ENCODE data around the gene CFAP99.

Gene CFAP99

DNA sequence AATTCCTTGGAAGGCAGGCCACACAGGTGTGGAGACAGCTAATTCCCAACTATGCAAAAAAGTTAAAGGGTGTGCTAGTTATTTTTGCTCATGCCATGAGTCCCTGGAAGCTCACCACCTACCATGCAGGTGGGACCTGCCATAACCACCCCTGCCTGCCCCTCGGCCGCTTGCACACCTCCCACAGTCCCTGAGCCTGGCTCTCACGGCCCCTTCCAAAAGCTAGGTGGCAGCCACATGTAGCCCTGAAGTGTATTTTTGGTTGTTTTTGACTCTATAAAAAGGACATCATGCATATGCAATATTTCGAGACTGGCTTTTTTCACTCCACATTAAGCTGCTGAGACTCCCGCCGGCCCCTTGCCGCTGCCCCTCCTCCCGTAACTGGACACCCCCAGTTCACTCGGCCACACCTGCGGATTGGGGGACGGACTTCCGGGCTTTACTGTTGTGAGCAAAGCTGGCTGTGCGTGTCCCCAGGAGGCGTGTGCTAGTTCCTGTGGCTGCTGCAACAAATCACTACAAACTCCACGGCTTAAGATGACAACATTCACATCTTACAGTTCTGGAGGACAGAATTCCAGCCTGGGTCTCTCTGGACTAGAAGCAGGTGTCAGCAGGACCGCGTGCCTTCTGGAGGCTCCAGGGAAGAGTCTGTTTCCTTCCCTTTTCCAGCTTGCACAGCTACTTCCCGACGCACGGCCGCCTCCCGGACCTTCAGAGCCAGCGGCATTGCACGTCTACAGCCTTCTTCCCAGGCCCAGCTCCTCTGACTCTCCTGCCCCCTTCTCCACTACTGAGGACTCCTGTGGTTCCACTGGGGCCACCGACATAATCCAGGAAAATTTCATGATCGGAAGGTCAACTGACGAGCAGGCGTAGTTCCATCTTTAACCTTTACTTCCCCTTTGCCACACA, 25.1 kb upstream of the CFAP99 start:
- no peak for DNase-seq

DNA sequence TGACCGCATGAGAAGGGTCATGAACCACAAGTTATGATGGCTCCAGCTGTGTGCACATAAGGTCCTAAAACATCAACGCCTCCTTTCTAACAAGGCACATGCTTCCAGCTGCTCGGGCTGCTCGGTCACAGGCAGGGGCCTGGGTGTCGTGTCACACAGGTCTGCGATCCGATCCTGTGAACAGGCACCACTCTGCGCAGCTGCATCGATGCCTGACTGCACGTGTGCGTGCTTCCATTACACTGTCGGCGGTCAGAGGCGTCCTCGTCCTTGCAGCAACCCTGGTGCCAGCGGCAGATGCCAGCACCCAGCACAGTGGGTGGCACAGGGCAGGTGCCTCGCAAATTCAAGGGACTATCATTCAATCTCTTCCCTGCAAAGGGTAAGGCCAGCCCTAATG, 24.2 kb upstream of the CFAP99 start:
- DNase-seq = no peak

DNA sequence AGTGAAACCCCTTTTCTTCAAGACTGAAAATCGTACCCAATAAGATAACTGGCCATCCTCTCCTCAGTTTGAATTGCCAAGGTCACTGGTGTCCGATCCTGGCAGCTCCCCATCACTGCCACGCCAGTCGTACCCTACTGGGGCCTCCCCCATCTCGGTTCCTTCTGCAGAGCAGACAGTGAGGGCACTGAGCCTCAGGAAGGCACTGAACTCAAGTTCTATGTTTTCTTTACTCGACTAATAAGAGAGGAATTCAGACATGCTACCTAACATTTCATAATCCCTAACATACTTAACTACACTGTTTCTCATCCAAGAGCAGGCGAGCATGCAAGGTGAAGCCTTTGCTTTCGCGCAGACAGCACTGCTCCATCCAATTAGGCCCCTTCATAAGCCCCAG, 23.7 kb upstream of the CFAP99 start:
- DNase-seq = no peak

DNA sequence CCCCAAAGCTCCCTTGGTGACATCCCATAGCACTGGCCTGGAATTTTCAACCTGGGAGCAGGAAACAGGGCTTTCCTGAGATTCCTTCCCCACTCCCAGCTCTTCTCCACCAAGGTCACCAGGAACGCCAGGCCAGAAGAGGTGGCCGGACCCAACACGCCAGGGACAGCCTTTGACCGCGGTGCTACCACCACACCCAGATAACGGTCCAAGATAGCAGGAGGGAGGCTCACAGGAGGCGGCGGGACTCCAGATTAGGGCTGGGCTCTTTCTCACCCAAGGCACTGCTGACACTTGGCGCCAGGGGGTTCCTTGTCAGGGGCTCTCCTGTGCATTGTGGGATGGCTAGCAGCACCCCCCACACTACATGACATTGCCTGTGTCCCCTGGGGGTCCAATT, 23.2 kb upstream of the CFAP99 start:
- DNase-seq = no peak

DNA sequence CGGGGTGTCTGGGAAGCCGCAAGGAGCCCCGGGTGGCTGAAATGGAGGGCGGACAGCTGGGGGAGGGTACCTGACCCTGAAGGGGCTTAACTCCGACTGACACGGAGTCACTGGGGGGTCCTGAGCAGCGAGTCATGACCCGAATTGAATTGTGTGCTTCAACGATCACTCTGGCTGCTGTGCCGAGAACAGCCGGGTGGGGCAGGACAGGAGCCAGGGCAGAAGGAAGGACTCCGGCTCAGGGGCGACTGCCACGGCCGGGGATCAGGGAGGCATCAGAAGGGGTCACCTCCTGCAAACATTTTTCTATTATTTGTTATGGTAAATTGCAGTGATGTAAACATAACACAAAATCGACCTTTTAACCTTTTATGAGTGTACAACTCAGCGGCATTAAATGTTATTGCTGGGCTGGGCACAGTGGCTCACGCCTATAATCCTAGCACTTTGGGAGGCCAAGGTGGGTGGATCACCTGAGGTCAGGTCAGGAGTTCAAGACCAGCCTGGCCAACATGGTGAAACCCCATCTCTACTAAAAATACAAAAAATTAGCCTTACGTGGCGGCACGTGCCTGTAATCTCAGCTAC, 21.9 kb upstream of the CFAP99 start:
- no peak for DNase-seq

DNA sequence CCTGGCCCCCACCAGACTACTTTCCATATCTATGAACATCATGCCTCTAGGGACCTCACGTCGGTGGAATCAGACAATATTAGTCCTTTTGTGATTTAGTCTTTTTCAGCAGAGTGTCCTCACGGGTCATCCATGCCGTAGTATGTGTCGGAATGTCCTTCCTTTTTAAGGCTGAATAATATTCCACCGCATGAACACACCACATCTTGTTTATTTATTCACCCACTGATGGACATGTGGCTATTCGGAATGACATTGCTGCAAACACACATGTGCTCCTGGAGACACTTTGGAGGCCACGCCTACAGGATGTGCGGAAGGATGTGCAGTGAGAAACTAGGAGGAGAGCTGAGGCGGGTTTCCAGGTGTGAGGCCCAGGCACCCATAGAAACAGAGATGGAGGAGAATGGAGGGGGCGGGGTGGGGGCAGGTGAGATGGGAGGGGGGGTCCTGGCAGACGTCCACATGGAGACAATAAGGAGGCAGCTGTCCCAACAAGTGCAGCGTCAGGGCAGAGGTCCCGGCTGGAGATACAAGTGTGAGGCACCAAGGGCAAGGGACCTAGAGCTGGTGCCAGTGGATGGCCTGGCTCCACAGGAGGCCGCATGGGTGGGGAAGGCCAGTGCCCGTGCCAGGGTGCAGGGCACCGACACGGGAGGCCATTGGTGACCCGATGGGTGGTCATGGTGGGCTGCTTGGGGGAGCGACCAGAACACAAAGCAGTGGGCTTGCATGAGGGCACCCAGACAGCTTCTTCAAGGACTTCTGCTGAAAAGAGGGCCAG, 21.0 kb upstream of the CFAP99 start:
- no peak for DNase-seq

DNA sequence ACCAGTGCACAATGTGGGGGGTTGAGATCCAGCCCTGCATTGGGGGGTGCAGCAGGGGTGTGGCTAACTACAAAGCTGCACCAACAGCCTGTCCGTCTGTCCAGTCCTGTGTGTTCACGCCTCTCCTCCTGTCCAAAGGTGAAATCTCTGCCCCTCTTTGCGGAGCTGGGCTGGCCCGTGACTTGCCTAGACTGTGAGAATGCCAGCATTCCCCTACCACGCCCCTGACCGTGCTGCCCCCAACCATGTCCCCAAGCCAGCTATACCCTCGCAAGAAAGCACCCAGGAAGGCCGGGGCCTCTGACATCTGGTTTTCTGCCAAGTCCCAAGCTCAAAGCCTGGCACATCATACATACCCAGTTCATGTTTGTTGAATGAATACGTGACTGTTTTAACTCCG, 19.5 kb upstream of the CFAP99 start:
- DNase-seq = no peak

DNA sequence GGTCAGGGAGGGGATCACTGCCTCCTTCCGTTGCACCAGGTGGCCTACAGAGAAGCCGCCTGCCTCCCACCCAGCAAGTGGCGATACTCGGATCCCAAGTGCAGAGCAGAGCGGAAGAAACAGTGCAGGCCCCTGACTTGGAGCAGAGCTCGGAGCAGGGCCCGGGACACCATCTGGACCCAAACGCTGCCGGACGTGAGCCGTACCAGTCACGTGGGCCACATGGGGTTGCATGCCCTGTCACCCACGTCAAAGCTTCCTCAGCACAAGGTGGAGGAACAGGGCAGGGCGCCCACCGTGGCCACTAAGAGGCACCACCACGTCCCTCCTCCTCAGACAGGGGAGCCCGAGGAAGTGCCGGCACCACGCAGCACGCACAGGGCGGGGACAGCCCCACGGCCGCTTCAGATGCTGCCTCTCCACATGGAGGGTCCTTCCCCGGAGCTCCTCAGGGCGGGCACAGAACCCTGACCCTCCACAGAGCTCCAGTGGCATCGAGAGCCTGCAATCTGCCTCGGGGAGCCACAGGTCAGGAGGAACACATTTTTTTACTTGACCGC, 19.0 kb upstream of the CFAP99 start:
- no peak for DNase-seq

DNA sequence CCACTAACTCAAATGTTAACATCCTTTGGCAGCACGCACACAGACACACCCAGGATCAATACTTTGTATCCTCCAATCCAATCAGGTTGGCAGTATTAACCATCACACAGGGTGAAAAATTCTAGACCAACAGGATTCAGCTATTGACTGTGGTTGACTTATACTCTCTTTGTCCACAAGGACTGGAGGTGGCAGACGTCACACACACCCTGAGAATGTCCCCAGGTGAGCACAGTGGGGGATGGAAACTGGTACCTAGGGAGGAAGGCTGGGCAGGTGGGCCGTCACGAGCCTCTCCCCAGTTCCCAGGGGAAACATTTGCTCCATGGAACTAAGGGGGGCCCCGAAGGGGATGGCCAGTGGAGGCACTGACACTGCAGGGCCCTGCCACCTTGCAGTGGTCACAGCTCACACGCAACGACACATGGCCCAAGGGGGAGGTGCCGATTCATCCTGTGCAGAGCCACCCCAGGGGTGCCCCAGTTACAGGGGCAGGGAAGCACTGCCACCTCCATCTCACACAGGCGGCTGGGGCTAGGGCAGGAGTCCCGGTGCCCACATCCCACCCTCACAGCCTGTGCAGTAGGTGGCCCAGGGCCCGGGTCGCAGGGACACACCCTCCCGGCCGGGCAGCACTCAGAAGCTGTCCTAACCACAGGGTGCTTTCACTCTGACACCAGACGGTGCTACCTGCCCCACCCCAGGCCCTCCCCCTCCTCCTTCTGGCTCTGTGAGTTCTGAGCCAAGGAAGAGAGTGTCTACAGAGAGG, 17.7 kb upstream of the CFAP99 start:
- no peak for DNase-seq

DNA sequence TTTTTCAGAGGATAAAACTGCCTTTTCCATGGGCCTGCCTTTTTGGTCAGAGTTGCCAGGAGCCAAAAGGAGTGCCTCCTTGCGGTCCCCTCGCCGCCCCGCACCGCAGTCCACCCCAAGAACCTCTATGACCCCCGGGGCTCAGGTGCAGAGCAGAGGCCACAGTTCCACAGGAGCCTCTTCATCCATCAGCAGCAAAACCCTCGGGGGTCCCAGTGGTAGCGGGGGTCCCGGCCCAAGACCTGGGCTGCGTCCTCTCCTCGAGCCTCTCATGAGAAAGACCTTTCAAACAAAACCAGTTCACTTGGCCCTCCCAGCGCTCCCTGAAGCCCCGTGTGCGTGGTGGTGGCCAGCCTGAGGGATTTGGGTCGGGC, 17.2 kb upstream of the CFAP99 start:
- no peak for DNase-seq

DNA sequence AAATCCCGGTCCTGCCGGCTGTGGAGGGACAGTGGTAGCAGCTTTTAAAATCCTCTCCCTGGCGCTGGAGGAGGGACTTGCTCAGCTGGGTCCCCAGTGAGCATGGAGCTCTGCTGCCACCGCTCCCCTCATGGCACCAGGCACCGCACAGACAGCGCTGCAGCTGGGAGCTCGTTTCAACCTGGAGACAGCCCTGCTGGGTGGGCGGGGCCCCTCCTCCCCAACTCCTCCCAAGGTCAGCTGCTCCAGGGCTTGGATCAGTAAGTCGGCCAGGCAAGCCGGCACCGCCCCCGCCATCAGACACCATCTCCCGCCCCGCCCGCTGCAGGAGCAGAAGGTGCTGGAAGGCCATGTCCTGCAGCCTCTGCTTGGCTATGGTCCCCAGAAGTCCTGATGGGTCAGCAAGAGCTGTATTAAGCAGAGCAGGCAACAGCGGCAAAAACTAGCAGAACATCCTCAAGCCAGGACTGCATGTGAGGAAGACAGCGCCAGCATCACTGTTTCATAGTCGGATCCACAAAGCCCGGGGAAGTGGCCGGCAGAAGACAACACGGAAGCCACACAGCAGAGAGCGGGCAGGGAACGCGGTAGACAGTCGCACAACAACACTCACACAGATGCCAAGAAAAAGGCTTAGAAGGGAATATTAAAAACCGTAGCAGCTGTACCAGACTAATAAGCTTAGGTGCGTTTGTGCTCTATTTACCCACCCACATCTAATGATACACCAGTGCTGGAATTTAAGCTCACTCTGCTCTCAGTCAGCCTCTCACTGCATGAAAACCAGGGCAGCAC, 16.5 kb upstream of the CFAP99 start:
- DNase-seq = no peak

DNA sequence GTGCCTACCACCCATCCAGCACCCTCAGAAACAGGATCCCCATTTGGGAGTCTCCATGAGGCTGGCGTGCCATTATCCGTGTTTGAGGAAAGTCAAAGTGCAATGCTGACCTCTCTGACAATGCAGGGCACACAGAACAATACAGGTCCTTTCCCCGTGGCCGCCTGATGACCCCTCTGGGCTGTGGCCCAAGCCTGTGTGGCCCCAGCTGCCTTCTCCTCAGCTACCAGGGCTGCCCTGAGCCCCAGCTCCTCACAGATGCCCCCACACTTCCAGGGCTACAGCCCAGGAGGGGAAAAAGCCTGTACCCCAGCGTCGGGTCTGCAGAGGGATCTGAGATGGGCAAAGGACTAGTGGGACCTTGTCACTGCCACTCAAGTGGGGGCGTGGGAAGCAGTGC, 15.8 kb upstream of the CFAP99 start:
- no peak for DNase-seq

DNA sequence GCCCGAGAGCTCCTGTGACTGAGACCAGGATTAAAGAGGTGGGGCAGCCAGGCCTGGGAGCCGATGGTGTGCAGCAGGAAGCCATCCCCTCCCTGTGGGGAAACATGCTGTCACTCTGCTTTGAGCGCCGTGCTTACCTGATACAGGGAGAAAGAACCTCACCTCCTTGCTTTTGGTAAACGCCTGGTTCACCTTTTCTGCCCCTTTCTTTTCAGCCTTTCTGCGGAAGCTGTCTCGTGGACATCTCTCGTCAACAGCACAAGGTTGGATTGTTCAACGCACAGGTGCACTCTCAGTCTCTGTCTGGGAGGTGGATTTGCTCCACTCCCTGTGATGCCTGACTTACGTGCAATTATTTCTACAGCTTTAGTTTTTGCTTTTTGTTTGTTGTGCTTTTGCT, 12.3 kb upstream of the CFAP99 start:
- DNase-seq = no peak

DNA sequence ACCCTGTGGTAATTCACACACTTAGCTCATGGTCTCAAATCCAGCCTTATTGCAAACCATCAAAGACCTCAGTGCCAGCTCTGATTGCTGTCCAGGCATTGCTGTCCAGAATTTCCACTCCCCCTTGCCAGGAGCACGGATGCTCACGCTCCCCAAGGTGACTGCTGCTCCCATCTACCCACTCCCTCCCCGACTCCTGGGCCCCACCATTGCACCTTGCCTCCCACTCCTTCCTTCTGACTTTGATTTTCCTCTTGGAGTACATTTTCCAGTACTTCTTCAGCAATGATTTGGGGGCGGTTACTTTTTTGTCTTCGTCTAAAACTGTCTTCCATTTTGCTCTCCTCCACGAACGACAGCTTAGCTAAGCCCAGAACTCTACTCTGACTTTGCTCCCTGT, 11.8 kb upstream of the CFAP99 start:
- no peak for DNase-seq

DNA sequence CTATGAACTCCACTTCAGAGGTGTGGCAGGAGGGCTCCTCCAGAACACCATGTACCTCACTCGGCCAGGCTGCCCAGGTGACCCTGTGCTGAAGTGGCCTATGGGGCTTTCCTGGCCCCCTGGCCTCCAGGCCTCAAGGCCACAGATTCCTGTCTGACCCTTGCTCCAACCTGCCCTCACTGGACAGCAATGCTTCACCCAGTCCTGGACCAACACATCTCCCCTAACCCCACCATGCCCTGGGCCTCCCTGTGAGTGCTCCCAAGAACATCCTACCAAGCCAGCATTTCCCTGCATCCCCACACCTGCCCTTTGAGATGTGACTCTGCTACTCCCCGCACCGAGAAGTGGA, 10.8 kb upstream of the CFAP99 start:
- no peak for DNase-seq

DNA sequence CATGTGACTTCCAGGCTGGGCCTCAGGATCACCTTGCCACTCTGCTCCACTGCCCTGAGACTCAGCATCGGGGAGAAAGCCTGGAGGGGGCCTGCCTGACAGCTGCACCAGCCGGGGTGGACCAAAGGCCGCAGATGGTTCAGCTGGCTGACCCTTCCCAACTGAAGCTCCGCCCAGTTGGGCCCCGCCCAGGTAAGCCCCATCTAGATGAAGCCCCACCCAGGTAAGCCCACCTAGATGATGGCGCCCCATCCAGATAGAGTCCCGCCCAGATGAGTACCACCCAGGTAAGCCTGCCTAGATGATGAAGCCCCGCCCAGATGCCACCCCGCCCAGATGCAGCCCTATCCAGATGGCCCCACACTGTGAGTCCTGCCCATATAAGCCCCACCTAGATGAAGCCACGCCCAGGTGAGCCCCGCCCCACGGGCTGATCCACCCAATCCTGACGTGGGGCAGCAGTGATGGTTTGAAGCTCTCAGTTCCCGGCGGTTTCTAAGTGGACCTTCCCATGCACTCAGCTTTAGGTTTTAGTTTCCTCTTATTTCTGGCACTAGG, 10.3 kb upstream of the CFAP99 start:
- peak; percentile 64 for DNase-seq

DNA sequence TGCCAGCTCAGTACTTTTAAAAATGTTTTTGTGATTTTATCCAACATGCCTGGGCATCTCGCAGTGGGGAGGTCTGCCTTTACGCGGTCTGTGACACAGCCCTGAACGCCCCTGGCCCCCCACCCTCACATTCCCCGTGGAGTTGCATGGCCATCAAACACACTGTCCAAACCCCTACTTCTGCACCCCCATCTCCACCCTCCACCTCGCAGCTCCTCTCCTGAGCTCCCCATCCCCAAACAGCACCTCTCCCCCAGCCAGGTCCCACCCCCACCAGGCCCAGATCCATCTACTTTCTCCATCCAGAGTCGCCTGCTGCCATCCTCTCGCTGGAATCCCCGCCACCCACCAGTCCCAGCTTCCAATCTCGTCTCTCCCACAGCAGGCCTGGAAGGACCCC, 9.8 kb upstream of the CFAP99 start:
- DNase-seq = no peak

DNA sequence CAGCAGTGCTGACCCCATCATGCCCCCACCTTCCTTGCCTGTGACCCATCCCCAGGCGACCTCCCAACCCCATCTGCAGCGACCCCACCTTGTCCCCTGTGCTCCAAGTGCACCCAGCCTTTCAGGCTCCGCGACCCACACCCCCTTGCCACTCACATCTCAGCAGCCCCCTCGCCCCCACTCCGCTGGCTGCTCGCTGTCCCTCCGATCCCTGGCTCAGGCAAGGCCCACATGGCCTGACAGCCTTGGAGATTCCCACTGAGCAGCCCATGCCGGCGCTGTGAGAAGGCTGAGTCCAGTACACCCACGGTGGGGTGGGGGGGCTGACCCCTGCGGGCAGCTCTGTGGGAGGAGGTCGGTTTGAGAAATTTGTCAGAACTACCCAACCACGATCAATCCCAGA, 9.4 kb upstream of the CFAP99 start:
- DNase-seq = no peak

DNA sequence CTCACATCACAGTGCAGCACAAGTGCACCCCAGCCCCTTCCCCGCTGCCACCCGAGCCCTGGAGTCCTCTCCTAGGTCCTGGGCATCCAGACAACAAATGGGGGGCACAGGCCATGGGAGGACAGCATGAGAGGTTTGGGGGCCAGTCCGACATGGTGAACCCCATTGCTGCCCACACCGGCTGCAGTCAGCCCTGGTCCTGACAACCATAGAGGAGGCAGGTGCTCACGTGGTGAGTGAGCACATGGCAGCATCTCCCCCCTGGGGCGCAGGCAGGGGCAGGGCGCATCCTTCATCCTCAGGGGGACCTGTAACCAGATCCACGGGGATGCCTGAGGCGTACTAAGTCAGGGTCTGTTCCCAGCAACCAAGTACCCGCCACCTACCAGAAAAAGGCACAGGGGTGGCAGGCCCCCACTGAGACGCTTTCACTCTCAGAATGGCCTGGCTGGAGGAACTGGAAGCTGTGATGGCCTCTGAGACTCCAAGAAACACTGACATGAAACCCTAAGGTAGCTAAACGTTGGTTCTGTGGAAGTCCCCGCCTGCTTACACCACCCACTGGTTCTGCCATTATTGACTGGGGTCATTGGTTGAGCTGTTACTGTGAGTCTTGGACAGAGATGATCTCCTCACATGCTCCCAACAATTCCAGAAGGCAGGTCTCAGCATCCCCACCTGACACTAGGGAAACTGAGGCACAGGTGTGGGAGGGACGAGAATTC, 6.8 kb upstream of the CFAP99 start:
- DNase-seq = no peak

DNA sequence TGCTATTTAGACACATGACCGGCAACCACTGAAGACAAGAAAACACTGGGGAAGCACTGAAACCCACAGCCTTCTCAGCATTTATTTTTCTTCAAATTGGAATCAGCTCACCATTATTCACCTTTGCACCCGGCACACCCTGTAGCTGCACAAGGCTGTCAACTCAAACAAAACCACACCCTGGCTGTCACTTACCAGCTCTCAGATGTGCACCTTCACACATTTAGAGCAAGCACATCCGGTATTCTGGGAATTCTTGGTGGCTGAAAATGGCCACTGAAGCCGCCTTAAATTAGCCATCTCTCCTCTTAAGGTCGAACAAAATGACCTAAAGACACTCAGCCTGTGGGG, 6.2 kb upstream of the CFAP99 start:
- DNase-seq = no peak
